ENCODE results near the gene MRTFB. TPM values are rescaled to one million over a fixed set of nuclear protein-coding genes. Genes with fewer than 3 reads are reported as not detected.

MRTFB gene
- total RNA-seq, 4 donors from 2014 or later, result 37.8 to 82.7 (median 47.9) TPM

GRCh38 chr16:14070555-14070876 is 603 bp upstream of the MRTFB start:
- TF ChIP-seq POLR2AphosphoS5 (IDR thresholded peaks at IDR 0.05), result no peak
- no peak for TF ChIP-seq POLR2A (IDR thresholded peaks at IDR 0.05)
- TF ChIP-seq, protein P1, sequence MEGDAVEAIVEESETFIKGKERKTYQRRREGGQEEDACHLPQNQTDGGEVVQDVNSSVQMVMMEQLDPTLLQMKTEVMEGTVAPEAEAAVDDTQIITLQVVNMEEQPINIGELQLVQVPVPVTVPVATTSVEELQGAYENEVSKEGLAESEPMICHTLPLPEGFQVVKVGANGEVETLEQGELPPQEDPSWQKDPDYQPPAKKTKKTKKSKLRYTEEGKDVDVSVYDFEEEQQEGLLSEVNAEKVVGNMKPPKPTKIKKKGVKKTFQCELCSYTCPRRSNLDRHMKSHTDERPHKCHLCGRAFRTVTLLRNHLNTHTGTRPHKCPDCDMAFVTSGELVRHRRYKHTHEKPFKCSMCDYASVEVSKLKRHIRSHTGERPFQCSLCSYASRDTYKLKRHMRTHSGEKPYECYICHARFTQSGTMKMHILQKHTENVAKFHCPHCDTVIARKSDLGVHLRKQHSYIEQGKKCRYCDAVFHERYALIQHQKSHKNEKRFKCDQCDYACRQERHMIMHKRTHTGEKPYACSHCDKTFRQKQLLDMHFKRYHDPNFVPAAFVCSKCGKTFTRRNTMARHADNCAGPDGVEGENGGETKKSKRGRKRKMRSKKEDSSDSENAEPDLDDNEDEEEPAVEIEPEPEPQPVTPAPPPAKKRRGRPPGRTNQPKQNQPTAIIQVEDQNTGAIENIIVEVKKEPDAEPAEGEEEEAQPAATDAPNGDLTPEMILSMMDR (IDR thresholded peaks at IDR 0.05), result no peak
- TF ChIP-seq EP300 (IDR thresholded peaks at IDR 0.05; ENCODE audit: low read depth), result no peak
- Histone ChIP-seq H3K36me3 (no peaks in the 10 kb centered on the region), H3K27me3 (no peaks in the 10 kb centered on the region), H3K4me3 (peak overlapping the region; percentile 25 to 96 (median 68)), H3K27ac (peak overlapping the region; percentile 68 to 89 (median 81)), H3K9me3 (no peaks in the 10 kb centered on the region), H3K4me1 (peaks cover 0 to 18% (median 12%) of the 10 kb centered on the region in 4 donors)
- DNase-seq, result no peak
- intact Hi-C loops (cut with DNase I; ENCODE audit: low total_unique reads), result no loop called here
- WGBS, 2 donors (ENCODE audit: low coverage in 1 of 2), result 67 to 76% methylated on average over 3 to 4 of the region's 4 CpGs
- in situ Hi-C loops (cut with MboI; ENCODE audit: low pct_ligation_motif_present in 1 of 4, low pct_unique_long_range_greater_than_20kb in 1 of 4, low sequenced_read_pairs in 3 of 4), result loop anchor here in 1 of 4 donors (25.0 kb wide), 1 partner anchor 92 kb away; no protein-coding TSS in a partner anchor

DNA sequence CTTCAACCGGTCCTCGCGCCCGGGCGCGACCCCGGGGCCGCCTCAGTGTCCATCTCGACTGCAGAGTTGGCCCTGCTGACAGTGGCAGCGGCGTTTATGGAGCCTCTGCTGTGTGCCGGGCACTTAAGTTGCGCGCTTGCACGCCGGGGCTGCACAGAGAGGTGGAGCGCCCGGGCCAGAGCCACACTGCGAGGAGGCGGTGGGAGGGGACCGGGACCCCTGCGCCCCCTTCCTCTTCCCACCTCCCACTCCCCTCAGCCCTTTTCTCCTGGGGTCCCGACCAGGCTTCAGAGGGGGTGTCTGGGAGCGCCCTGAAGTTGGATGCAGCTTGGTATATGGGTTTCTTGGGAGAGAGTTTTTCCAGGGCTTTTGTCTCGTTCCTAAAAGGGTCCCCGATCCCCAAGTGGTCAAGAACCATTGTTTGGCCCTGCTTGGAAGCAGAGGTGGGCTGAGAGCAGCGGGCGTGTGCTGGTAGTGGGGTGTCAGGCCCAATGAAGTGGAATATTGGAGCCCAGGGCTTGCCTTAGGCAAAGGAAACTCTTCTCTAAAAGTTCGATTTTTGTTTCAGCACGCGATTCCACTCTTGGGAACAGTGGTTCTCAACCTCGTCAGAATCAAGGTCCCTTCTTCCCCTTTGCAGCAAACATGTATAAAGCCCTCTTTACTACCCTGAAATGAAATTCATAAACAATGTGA is 605 bp downstream of the MRTFB start:
- in situ Hi-C loops (cut with MboI; ENCODE audit: low pct_ligation_motif_present in 1 of 4, low pct_unique_long_range_greater_than_20kb in 1 of 4, low sequenced_read_pairs in 3 of 4), result loop anchor here in 1 of 4 donors (25.0 kb wide), 1 partner anchor 91 kb away; no protein-coding TSS in a partner anchor

GRCh38 chr16:14072360-14072759 is 1.2 kb downstream of the MRTFB start:
- 95 to 98% methylated on average over 5 to 6 of the region's 6 CpGs for WGBS, 2 donors (ENCODE audit: low coverage in 1 of 2)
- no peak overlapping the region for H3K27ac ChIP-seq
- TF ChIP-seq EP300 (IDR thresholded peaks at IDR 0.05; ENCODE audit: low read depth), result no peak
- TF ChIP-seq POLR2AphosphoS5 (IDR thresholded peaks at IDR 0.05), result no peak
- H3K4me3 ChIP-seq, result peak overlapping the region in 2 of 4 donors; percentile 65 to 96
- H3K27me3 ChIP-seq, result no peaks in the 10 kb centered on the region
- no peaks in the 10 kb centered on the region for H3K9me3 ChIP-seq
- intact Hi-C loops (cut with DNase I; ENCODE audit: low total_unique reads), result no loop called here
- H3K36me3 ChIP-seq, result no peaks in the 10 kb centered on the region
- in situ Hi-C loops (cut with MboI; ENCODE audit: low pct_ligation_motif_present in 1 of 4, low pct_unique_long_range_greater_than_20kb in 1 of 4, low sequenced_read_pairs in 3 of 4), result loop anchor here in 1 of 4 donors (25.0 kb wide), 1 partner anchor 90 kb away; no protein-coding TSS in a partner anchor
- H3K4me1 ChIP-seq, result peaks cover 0 to 18% (median 12%) of the 10 kb centered on the region in 4 donors
- no peak for DNase-seq

More for the DNA sequence above, 605 bp downstream of the MRTFB start:
- intact Hi-C loops (cut with DNase I; ENCODE audit: low total_unique reads), result no loop called here
- WGBS, 2 donors (ENCODE audit: low coverage in 1 of 2), result 3% methylated on average over 19 of the region's 32 CpGs; no CpG with 5 or more reads in 1 of the 2 donors
- DNase-seq, result no peak
- Histone ChIP-seq H3K4me3 (peak overlapping the region; percentile 25 to 96 (median 68)), H3K27ac (peak overlapping the region; percentile 68 to 89 (median 81)), H3K36me3 (no peaks in the 10 kb centered on the region), H3K4me1 (peaks cover 0 to 18% (median 12%) of the 10 kb centered on the region in 4 donors), H3K27me3 (no peaks in the 10 kb centered on the region), H3K9me3 (no peaks in the 10 kb centered on the region)
- TF ChIP-seq POLR2AphosphoS5 (IDR thresholded peaks at IDR 0.05) (no peak), POLR2A (IDR thresholded peaks at IDR 0.05) (no peak), EP300 (IDR thresholded peaks at IDR 0.05; ENCODE audit: low read depth) (no peak)

- no peak for DNase-seq
- no peak overlapping the region for H3K27ac ChIP-seq
Observed at GRCh38 chr16:14074544-14074943, 3.4 kb downstream of the MRTFB start.

GRCh38 chr16:14077918-14078317 is 6.8 kb downstream of the MRTFB start:
- H3K4me1 ChIP-seq, result peaks cover 0 to 4% (median 0%) of the 10 kb centered on the region in 4 donors

More at GRCh38 chr16:14074544-14074943, 3.4 kb downstream of the MRTFB start:
- TF ChIP-seq EP300 (IDR thresholded peaks at IDR 0.05; ENCODE audit: low read depth), result no peak
- TF ChIP-seq, protein P1 (IDR thresholded peaks at IDR 0.05), result no peak
- no peak for TF ChIP-seq POLR2AphosphoS5 (IDR thresholded peaks at IDR 0.05)
- no peak for TF ChIP-seq POLR2A (IDR thresholded peaks at IDR 0.05)
- no peak overlapping the region for H3K4me3 ChIP-seq
- intact Hi-C loops (cut with DNase I; ENCODE audit: low total_unique reads), result no loop called here
- H3K4me1 ChIP-seq, result peaks cover 0 to 18% (median 12%) of the 10 kb centered on the region in 4 donors
- H3K27me3 ChIP-seq, result no peaks in the 10 kb centered on the region
- in situ Hi-C loops (cut with MboI; ENCODE audit: low pct_ligation_motif_present in 1 of 4, low pct_unique_long_range_greater_than_20kb in 1 of 4, low sequenced_read_pairs in 3 of 4), result loop anchor here in 1 of 4 donors (25.0 kb wide), 1 partner anchor 88 kb away; no protein-coding TSS in a partner anchor
- no peaks in the 10 kb centered on the region for H3K9me3 ChIP-seq
- H3K36me3 ChIP-seq, result no peaks in the 10 kb centered on the region
- WGBS, 2 donors (ENCODE audit: low coverage in 1 of 2), result 29 to 34% methylated on average over 1 of the region's 1 CpG

More at GRCh38 chr16:14077918-14078317, 6.8 kb downstream of the MRTFB start:
- no peaks in the 10 kb centered on the region for H3K9me3 ChIP-seq
- H3K36me3 ChIP-seq, result peaks cover 0 to 1% (median 0%) of the 10 kb centered on the region in 4 donors
- 80 to 100% methylated on average over 2 of the region's 2 CpGs for WGBS, 2 donors (ENCODE audit: low coverage in 1 of 2)
- intact Hi-C loops (cut with DNase I; ENCODE audit: low total_unique reads) (no loop called here), in situ Hi-C loops (cut with MboI; ENCODE audit: low pct_ligation_motif_present in 1 of 4, low pct_unique_long_range_greater_than_20kb in 1 of 4, low sequenced_read_pairs in 3 of 4) (no loop called here)
- no peaks in the 10 kb centered on the region for H3K27me3 ChIP-seq
- H3K4me3 ChIP-seq, result no peak overlapping the region
- DNase-seq, result no peak
- TF ChIP-seq POLR2AphosphoS5 (IDR thresholded peaks at IDR 0.05) (no peak), EP300 (IDR thresholded peaks at IDR 0.05; ENCODE audit: low read depth) (no peak), POLR2A (IDR thresholded peaks at IDR 0.05) (no peak)
- TF ChIP-seq, protein P1 (IDR thresholded peaks at IDR 0.05), result no peak
- H3K27ac ChIP-seq, result peak overlapping the region in 1 of 4 donors; percentile 19
